T-helper 22 cell (primary cell): ENCODE data around the gene ATP7B.

Source experiments
- DNase-seq: peaks from one replicate; pipeline ENCODE4 v3.0.0-alpha.2; 2020; ENCODE audit warnings: low read depth

ATP7B gene

DNA sequence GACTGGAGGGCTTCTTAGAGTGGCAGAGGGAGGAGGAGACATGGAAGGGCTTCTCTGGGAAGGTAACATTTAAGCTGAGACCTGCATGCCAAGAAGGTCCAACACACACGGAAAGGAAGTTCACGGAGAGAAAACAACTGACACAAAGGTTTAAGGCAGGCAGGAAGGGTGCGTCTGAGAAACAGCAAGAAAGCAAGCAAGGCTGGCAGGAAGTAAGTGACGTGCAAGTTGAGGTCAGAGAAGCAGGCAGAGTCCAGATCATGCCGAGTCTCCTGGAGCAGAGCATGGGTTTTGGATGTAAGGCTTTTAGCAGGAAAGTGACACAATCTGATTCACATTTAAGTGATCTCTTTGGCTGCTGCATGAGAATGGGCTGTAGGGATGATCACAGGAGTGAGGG lies 60.5 kb downstream of the ATP7B start:
- no peak for DNase-seq

GRCh38 chr13:51946163-51946669 lies 65.0 kb downstream of the ATP7B start:
- DNase-seq = no peak

DNA sequence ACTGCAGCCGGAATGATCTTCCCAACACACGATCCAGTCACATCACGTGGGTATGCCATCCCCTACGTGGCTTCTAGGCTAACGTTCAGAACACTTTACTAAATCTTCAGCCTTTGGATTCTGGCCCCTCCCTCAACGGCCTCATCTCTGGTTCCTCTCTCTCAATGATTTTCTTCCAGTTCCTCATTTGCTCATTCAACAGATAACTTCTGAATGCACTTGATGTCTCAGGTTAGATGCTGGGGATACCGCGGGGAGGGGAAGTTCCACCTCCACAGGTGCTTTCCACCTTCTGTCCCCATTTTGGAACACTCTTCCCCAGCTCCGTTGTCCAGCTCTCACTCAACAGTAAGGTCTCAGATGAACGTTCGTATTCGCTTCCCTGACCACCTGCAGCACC lies 66.1 kb downstream of the ATP7B start:
- no peak for DNase-seq

DNA sequence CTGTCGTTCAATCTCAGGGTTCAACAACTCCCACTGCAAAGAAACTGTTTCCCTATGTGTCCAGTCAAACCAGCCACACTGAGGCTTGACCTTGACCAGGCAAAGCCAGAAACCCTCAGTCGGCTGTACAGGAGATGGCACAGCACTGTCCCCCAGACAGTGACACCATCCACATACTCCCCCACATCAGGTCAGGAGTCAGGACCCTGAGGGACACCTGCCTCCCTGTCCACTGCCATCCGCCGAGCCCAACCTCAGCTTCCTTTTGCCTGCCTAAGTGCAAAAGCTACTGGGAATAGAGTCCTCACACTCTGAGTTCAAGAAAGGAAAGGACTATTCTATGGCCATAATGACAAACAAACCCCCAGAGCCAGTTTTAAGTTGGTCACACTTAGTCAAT lies 66.8 kb downstream of the ATP7B start:
- DNase-seq = no peak

- DNase-seq = no peak
These were observed 67.5 kb downstream of the ATP7B start for GRCh38 chr13:51943721-51944120.

DNA sequence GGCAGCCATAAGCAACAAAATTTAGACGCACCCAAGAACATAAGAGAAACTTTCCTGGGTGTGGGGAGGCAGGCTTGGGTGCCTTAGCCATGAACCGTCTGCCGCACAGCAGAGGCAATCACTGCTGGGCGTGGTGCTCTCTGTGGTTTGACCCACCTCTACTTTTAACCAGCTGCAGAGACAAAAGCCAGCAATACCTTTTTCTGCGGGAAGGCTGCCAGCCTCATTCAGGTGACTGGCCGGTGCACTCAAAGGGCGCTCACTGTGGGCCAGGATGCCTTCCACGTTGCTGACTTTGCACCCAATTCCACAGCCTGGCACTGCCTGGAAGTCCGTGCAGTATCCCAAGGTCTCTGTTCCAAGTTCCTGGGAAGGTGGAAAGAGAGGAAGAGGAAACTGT lies 69.1 kb downstream of the ATP7B start:
- DNase-seq = no peak

GRCh38 chr13:51938454-51938853 lies 72.8 kb downstream of the ATP7B start:
- no peak for DNase-seq

GRCh38 chr13:51937320-51938290 lies 73.6 kb downstream of the ATP7B start:
- DNase-seq = no peak

- no peak for DNase-seq
These were observed 75.7 kb downstream of the ATP7B start for GRCh38 chr13:51935326-51936171.

DNA sequence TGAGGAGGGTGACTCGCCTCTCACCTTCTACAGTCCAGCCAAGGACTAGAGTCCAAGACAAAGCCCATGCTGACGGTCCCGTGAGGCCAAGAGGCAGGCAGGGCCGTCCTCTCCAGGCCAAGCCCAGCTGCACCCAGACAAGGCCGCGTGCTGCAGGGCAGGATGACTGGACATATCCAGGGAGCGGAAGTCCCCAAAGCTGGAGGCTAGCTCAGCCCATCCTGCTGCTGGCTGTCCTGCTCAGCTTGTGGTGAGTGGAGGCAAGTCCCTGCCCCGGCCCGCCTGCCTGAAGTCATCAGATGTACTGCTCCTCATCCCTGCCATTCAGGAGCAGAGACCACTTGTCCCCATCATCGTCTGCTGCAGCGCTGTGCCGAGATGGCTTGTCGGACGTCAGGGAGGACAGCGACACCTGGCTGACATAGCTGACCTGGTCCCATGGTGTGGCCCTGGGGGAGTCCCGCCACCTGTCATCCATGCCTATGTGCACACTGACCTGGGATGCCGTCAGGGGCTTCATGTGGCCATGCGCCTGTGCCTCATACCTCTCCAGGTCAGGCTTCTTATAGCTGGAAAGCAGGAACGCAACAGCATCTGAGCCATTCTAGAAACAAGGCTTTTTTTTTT lies 76.7 kb downstream of the ATP7B start:
- no peak for DNase-seq

DNA sequence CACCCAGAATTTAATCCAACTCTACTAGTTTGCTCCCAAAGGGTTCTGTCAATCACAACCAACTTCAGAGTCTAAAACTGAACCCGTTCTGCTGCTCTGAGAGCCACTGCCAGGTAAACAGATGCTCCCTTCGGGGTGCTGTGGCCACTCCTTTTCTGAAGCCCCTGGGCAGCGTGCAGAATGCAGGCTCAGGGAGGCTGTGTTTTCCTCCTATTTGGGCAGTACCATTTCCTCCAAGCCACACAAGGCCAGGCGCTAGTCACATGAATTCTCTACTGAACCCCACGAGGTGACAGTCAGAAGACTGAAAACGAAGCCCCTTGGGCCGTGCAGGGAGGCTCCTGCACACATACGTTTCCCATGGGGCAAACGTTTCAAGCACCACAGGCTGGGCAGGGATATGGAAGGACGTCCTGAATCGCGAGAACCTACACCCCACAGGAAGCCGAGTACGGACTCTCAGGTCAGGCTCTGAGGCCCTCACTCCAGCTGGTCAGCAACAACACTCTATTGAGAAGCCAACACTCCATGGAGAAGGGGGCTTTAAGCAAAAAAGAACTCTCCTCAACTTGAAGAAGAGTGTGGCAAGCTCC lies 77.7 kb downstream of the ATP7B start:
- DNase-seq = no peak

DNA sequence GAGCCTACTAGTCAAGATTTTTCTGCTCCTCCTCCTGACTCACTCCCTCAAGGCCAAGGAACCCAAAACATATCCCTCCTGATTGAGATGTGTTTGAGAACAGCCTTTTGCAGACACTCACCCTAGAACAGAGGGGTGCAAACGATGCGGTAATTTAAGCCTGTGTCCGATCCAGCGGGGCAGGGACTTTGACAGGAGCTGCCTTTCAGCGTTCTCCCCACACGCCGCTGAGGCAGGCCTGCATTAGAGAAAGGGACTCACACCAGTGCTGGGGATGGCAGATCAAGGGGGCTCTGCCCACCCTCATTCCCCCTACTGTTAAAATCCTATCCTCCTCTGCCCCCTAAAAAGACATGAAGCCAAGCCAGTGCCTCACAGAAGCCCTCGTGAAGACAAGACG lies 79.0 kb downstream of the ATP7B start:
- DNase-seq = no peak

- DNase-seq = no peak
These were observed 79.6 kb downstream of the ATP7B start for GRCh38 chr13:51931606-51932005.

DNA sequence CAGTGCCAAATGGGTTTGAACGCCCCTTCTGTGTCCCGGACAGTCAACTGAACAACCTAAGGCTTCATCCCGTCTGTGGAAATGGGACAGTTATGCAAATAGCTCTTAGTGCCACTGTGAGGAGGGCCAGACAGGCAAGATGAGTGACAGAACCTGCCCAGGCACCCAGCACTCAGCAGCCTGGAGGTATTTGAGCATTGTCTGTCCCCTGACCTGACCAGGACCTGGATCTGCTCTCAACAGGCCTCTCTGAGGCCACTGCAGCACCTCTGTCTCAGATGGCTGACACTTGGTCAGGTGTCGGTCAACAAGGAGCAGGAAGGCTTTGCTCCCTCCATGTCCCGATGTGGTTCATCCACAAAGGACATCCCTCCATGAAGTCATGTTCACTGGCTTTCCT lies 81.6 kb downstream of the ATP7B start:
- no peak for DNase-seq

GRCh38 chr13:51928231-51928630 lies 83.0 kb downstream of the ATP7B start:
- DNase-seq = no peak

DNA sequence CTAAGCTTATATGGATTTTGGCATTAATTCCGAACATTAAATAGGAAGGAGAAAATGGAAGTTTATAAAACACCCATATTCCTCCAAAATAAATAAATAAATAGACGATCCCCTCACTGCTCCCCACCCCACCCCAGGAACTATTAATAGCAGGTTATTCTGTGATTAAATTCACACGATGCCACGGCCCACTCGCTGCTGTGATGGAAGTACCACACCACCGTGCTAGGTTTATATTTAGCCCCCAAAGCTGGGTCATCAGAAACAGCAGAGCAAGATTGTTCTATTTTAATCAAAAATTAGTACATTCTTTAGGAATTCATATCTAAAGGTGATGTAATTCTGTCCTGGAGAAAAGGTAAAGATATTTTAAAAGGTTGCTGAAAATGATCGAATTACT lies 84.1 kb downstream of the ATP7B start:
- DNase-seq = no peak

DNA sequence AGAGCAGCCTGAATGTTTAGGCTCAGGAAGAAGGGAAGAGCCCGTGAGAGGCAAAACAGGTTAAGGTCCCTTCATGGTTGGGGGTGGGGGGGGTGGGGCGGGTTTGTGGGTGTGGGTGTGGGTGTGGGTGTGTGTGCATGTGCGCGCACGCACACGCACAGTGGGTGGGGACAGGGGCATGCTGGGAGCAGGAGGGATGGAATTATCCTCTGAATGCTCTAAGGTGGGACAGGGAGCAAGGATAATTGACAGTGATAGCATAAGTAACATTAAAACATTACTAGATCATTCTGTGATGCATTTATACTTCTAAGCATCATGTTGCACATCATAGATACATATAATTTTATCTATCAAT lies 84.7 kb downstream of the ATP7B start:
- DNase-seq = no peak

DNA sequence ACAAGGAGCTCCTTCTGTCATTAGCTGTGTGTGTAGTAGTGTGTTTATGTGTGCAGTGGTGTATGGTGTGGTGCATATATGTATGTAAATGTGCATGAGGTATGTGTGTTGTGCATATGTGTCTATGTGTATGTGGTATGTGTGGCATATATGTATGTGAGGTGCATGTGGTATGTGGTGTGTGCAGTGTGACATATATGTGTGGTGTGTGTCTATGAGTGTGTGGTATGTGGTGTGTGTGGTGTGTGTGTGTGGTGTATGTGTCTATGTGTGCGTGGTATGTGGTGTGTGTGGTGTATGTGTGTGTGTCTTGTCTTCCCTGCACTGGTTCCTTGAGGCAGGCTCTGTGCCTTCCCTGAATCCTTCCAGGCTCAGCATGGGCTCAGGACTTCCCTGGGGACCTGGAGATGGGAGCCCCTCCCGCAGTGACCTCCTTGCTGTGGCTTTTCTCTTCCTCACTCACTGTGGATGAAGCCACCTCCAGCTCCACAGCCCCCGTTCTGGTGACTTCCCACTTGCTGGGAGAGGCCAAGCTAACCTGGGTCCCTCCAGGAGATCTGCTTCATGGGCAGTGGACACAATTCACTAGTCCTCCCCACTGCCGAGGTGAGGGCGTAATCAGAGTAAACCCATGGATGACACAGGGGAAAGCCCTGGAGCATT lies 85.3 kb downstream of the ATP7B start:
- no peak for DNase-seq

- no peak for DNase-seq
These were observed 86.3 kb downstream of the ATP7B start for GRCh38 chr13:51924756-51925544.

GRCh38 chr13:51923983-51924539 lies 87.2 kb downstream of the ATP7B start:
- no peak for DNase-seq
